GM21381 (cell line): Measurements from ENCODE around the gene CLTRN.

ENCODE experiments used
- ATAC-seq: cut with Tn5 transposase; IDR thresholded peaks from one replicate; pipeline ENCODE4 v1.9.1; 2021; ENCODE audit warnings: mild to moderate bottlenecking, moderate library complexity; ENCODE audit not compliant: unreplicated experiment

CLTRN gene

GRCh38 chrX:15579778-15580747 is 84.5 kb downstream of the CLTRN start:
- ATAC-seq: no peak
